Esophagus muscularis mucosa (tissue), 3 donors: ENCODE measurements around the gene SLC7A6.

Source experiments
- POLR2A ChIP-seq: fragments of 450-650 bp; IDR thresholded peaks from one replicate; pipeline ENCODE4 v1.6.1; 2017; ENCODE audit warnings: antibody characterized with exemption, moderate library complexity, mild to moderate bottlenecking, low read depth
- TF ChIP-seq, protein P1 (sequence below), 3 experiments: fragments of 200-600 bp in 2 of 3; fragments of 450-650 bp in 1 of 3; sonication (generic) in 2 of 3; IDR thresholded peaks; one replicate each; pipeline ENCODE4 v1.5.1; 2017 to 2019; ENCODE audit warnings: antibody characterized with exemption in 3 of 3, mild to moderate bottlenecking in 2 of 3, moderate library complexity in 1 of 3

DNA sequence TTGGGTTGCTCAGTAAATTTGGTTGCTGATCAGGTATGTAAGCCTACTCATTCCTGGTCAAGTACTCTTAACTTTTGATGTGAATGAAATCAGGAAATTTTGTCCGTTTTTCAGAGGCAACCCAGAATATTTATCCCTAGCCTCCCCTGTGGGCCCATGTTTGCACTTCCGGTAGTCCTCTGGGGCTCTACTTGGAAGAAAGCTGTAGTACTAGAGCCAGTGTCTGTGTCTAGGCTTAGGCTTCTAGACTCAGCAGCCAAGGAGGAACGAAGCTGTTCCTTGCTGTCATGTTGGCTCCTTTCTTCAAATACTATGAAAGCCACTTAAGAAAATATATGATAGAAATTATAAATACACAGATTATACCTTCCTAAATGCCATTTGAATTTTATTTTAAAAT lies 49.6 kb upstream of the SLC7A6 start:
- TF ChIP-seq, protein P1, sequence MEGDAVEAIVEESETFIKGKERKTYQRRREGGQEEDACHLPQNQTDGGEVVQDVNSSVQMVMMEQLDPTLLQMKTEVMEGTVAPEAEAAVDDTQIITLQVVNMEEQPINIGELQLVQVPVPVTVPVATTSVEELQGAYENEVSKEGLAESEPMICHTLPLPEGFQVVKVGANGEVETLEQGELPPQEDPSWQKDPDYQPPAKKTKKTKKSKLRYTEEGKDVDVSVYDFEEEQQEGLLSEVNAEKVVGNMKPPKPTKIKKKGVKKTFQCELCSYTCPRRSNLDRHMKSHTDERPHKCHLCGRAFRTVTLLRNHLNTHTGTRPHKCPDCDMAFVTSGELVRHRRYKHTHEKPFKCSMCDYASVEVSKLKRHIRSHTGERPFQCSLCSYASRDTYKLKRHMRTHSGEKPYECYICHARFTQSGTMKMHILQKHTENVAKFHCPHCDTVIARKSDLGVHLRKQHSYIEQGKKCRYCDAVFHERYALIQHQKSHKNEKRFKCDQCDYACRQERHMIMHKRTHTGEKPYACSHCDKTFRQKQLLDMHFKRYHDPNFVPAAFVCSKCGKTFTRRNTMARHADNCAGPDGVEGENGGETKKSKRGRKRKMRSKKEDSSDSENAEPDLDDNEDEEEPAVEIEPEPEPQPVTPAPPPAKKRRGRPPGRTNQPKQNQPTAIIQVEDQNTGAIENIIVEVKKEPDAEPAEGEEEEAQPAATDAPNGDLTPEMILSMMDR (IDR thresholded peaks at IDR 0.05), result no peak
- TF ChIP-seq POLR2A, result no peak
